ENCODE data around the gene LMO3.

LMO3 gene

DNA sequence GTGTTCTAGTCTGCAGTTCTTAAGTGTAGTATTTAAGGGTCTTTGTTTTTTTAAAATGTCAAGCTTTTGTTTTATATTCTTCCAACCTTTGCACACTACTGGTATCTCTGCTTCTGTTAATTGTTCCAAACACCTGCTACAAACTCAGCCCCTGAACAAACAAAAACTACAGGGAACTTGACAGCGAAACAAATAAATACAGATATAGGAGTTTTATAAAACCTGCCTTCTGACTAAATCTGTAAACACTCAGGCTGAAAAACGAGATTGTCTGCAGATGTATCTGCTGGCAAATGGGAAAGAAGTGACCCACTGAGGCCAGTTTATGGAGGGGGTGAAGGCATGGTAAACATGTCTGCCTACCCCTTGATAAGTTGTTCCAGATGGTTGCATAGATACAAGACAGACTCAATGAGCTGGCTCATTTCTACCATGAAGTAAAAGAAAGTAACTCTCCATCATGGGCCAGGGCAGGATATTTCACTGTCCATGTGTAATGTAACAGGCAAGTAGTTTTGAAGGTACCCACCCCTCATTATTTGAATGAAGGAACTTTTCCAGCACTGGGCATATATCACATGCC, 75.6 kb downstream of the LMO3 start:
- no peak for DNase-seq (ENCODE audit: extremely low spot score)
- ChIA-PET POLR2A (no interaction called here), CTCF (no interaction called here)
- TF ChIP-seq FOXA1 (IDR thresholded peaks at IDR 0.05) (no peak), HDGF (IDR thresholded peaks at IDR 0.05; ENCODE audit: borderline replicate concordance) (no peak), NFRKB (IDR thresholded peaks at IDR 0.05) (no peak), FOXK2 (IDR thresholded peaks at IDR 0.05) (no peak), BHLHE40 (IDR thresholded peaks at IDR 0.05; ENCODE audit: borderline replicate concordance) (no peak)

DNA sequence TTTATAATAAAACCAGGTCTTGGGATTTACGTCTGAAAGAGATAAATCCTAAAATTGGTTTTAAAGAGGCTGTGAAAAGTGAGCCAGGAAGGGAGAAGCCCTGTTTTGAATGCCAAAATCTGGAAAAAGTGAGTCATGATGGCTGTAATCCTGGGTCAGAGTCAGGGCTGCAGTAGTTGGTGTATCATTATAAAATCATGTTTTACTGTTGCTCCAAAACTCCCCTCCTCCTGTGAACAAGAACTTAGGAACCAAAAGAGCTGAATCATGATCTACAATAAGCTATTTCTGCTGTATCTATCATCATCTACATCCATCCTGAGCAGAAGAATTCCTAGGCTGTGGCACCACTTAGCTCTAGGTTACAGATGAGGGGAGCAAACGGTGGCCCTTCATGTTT, 79.3 kb downstream of the LMO3 start:
- DNase-seq (ENCODE audit: extremely low spot score): no peak
- ChIA-PET POLR2A (no interaction called here), CTCF (no interaction called here)

DNA sequence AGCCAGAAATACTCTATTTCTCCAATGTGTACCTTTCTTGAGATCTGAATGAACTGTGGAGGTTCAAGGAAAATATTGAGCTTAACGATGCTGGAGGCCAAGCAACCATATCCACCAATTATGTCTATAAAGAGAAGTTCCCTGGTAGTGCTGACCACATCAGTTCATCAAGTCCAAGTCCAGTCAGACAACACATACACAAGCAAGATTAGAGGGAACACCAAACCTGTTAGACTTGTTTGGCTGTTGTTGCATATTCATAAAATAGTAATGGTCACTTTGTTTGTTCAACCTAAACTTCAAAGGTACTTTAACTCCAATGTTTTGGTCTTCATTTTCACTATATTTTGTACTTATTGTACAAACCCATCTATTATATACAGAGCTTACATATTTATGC, 81.6 kb downstream of the LMO3 start:
- TF ChIP-seq FOXM1 (IDR thresholded peaks at IDR 0.05; ENCODE audit: borderline replicate concordance) (no peak), HDGF (IDR thresholded peaks at IDR 0.05; ENCODE audit: borderline replicate concordance) (no peak), SP1 (IDR thresholded peaks at IDR 0.05) (no peak), ZNF384 (IDR thresholded peaks at IDR 0.05) (no peak), CTBP1 (IDR thresholded peaks at IDR 0.05; ENCODE audit: borderline replicate concordance) (no peak), FOXA1 (IDR thresholded peaks at IDR 0.05) (no peak), FOXK2 (IDR thresholded peaks at IDR 0.05) (no peak), LEF1 (IDR thresholded peaks at IDR 0.05; ENCODE audit: borderline replicate concordance) (no peak), NFRKB (IDR thresholded peaks at IDR 0.05) (no peak), ARNT (IDR thresholded peaks at IDR 0.05) (no peak), ELF4 (IDR thresholded peaks at IDR 0.05) (no peak), BHLHE40 (IDR thresholded peaks at IDR 0.05; ENCODE audit: borderline replicate concordance) (no peak), L3MBTL2 (conservative IDR thresholded peaks at IDR 0.05) (no peak), TARDBP (IDR thresholded peaks at IDR 0.05) (no peak), SUZ12 (IDR thresholded peaks at IDR 0.05) (no peak)
- TF ChIP-seq, protein P1, sequence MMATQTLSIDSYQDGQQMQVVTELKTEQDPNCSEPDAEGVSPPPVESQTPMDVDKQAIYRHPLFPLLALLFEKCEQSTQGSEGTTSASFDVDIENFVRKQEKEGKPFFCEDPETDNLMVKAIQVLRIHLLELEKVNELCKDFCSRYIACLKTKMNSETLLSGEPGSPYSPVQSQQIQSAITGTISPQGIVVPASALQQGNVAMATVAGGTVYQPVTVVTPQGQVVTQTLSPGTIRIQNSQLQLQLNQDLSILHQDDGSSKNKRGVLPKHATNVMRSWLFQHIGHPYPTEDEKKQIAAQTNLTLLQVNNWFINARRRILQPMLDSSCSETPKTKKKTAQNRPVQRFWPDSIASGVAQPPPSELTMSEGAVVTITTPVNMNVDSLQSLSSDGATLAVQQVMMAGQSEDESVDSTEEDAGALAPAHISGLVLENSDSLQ (IDR thresholded peaks at IDR 0.05): no peak
- ChIA-PET POLR2A (interaction anchor here (0.7 kb wide), 1 partner anchor 104 kb away, joined by 4 read pairs; no protein-coding TSS in a partner anchor), CTCF (interaction anchor here (0.7 kb wide), 1 partner anchor 229 kb away, joined by 3 read pairs; no protein-coding TSS in a partner anchor)
- DNase-seq (ENCODE audit: extremely low spot score): no peak

More for the DNA sequence above, 79.3 kb downstream of the LMO3 start:
- TF ChIP-seq TARDBP (IDR thresholded peaks at IDR 0.05) (no peak), LEF1 (IDR thresholded peaks at IDR 0.05; ENCODE audit: borderline replicate concordance) (no peak), ARNT (IDR thresholded peaks at IDR 0.05) (no peak), NFRKB (IDR thresholded peaks at IDR 0.05) (no peak), FOXK2 (IDR thresholded peaks at IDR 0.05) (no peak), BHLHE40 (IDR thresholded peaks at IDR 0.05; ENCODE audit: borderline replicate concordance) (no peak), SP1 (IDR thresholded peaks at IDR 0.05) (no peak), ZNF384 (IDR thresholded peaks at IDR 0.05) (no peak), FOXM1 (IDR thresholded peaks at IDR 0.05; ENCODE audit: borderline replicate concordance) (no peak), FOXA1 (IDR thresholded peaks at IDR 0.05) (no peak), SUZ12 (IDR thresholded peaks at IDR 0.05) (no peak), ELF4 (IDR thresholded peaks at IDR 0.05) (no peak), L3MBTL2 (conservative IDR thresholded peaks at IDR 0.05) (no peak)

DNA sequence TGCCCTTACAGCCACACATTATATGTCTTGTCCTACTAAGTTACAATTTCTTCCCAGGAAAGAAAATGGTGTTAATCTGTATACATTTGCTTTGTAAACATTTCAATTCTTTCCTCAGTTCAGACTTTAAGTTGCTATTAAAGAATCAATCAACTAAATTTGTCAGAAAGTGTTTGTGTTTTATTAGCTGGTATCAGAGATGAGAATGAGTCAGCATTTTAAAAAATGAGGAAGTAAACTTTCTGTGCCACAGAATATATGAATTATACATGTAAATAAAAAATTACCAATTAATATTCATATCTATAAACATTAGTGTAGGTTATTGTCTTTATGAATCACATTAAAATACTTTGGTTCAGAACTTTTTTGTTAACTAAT, 82.0 kb downstream of the LMO3 start:
- no peak for TF ChIP-seq CTBP1 (IDR thresholded peaks at IDR 0.05; ENCODE audit: borderline replicate concordance)
- TF ChIP-seq, protein P1 (IDR thresholded peaks at IDR 0.05): no peak
- POLR2A ChIA-PET: no interaction called here
- CTCF ChIA-PET: no interaction called here
- no peak for DNase-seq (ENCODE audit: extremely low spot score)

DNA sequence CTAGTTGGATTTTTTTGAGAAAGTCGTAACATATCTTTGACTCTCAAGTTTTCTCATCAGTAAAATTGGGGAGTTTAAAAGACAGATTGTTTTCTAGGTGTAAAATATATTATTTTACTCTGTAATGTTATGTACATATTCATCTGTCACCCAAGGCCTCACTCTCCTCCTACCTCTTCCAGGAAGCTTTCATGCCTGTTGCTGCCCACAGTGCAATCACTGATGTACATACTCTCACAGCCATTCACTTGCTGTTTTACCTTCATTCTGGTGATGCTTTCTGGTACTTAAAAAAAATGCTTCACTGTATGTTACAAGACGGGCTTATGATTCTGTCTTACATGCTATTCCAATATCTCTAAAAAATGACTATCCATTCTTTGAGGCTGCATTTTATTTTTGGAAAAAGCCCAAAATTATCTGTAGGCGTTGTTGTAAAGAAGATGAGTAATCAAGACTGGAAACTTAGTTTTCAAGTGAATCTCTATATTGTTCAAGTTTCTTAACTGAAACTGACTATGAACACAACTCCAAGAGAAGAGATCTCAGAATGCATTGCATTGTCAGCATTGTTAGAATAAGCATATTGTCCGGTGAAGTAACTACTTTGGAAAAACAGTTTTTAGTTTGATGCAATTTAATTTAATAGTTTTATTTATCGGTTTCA, 82.5 kb downstream of the LMO3 start:
- no peak for DNase-seq (ENCODE audit: extremely low spot score)
- POLR2A ChIA-PET: no interaction called here
- no peak for TF ChIP-seq LEF1 (IDR thresholded peaks at IDR 0.05; ENCODE audit: borderline replicate concordance)
- no peak for TF ChIP-seq FOXA1 (IDR thresholded peaks at IDR 0.05)
- TF ChIP-seq SUZ12 (IDR thresholded peaks at IDR 0.05): no peak
- no peak for TF ChIP-seq NFRKB (IDR thresholded peaks at IDR 0.05)
- no peak for TF ChIP-seq HDGF (IDR thresholded peaks at IDR 0.05; ENCODE audit: borderline replicate concordance)
- CTCF ChIA-PET: no interaction called here

DNA sequence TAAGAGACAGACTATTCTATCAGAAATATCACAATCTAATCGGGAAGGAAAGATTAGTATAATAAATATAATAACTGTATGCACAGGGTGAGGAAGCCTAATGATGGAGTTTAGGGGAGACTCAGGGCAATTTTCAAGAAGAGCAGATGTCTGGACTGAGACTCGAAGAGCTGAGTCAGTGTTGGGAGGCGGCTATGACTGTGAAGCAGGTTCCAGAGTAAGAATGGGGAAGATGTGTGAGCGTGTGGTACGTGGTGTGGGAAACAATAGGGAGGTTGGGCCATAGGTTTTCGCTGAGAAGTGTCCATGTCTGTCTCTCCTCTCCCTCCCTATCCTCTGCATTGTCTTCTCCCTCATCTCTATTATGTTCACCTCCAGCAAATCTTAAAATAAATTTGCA, 85.6 kb downstream of the LMO3 start:
- CTCF ChIA-PET: no interaction called here
- TF ChIP-seq SP1 (IDR thresholded peaks at IDR 0.05) (no peak), ARNT (IDR thresholded peaks at IDR 0.05) (no peak), NFRKB (IDR thresholded peaks at IDR 0.05) (no peak), FOXA1 (IDR thresholded peaks at IDR 0.05) (no peak), TARDBP (IDR thresholded peaks at IDR 0.05) (no peak), SUZ12 (IDR thresholded peaks at IDR 0.05) (no peak), LEF1 (IDR thresholded peaks at IDR 0.05; ENCODE audit: borderline replicate concordance) (no peak), ZNF384 (IDR thresholded peaks at IDR 0.05) (no peak), CTBP1 (IDR thresholded peaks at IDR 0.05; ENCODE audit: borderline replicate concordance) (no peak), ELF4 (IDR thresholded peaks at IDR 0.05) (no peak), BHLHE40 (IDR thresholded peaks at IDR 0.05; ENCODE audit: borderline replicate concordance) (no peak), FOXM1 (IDR thresholded peaks at IDR 0.05; ENCODE audit: borderline replicate concordance) (no peak), L3MBTL2 (conservative IDR thresholded peaks at IDR 0.05) (no peak), HDGF (IDR thresholded peaks at IDR 0.05; ENCODE audit: borderline replicate concordance) (no peak), FOXK2 (IDR thresholded peaks at IDR 0.05) (no peak)
- TF ChIP-seq, protein P1 (IDR thresholded peaks at IDR 0.05): no peak
- DNase-seq (ENCODE audit: extremely low spot score): no peak
- POLR2A ChIA-PET: no interaction called here
